Tibial nerve (tissue), 4 donors: ENCODE data around the gene KIRREL3. TPM values are rescaled to one million over a fixed set of nuclear protein-coding genes. Genes with fewer than 3 reads are reported as not detected.

ENCODE experiments used
- DNase-seq, 2 donors: peaks; one replicate each; pipeline ENCODE4 v3.0.0-alpha.2; 2019; ENCODE audit warnings: low spot score in 2 of 2
- H3K27ac ChIP-seq, 4 donors: fragments of 200-600 bp; sonication (generic) in 3 of 4; one replicate each; pipeline ENCODE4 v1.5.1; 2017 to 2019; ENCODE audit warnings: mild to moderate bottlenecking in 1 of 4
- H3K27me3 ChIP-seq, 2 donors: fragments of 200-600 bp; sonication (generic) in 1 of 2; one replicate each; pipeline versions ENCODE4 v1.5.1 to v1.6.0; 2017 to 2019
- H3K36me3 ChIP-seq, 3 donors: fragments of 200-600 bp; sonication (generic); one replicate each; pipeline ENCODE4 v1.5.1; 2018 to 2019
- H3K4me1 ChIP-seq, 4 donors: fragments of 200-600 bp; sonication (generic) in 3 of 4; one replicate each; pipeline ENCODE4 v1.5.1; 2017 to 2019
- H3K4me3 ChIP-seq, 4 donors: fragments of 200-600 bp; sonication (generic) in 3 of 4; one replicate each; pipeline ENCODE4 v1.5.1; 2017 to 2019; ENCODE audit warnings: mild to moderate bottlenecking in 1 of 4, moderate library complexity in 1 of 4
- H3K9me3 ChIP-seq, 4 donors: fragments of 200-600 bp; sonication (generic) in 3 of 4; one replicate each; pipeline ENCODE4 v1.5.1; 2017 to 2019
- EP300 ChIP-seq, 2 donors: sonication (generic); formaldehyde crosslinking; IDR thresholded peaks; one replicate each; pipeline ENCODE4 v1.6.1; 2017; ENCODE audit warnings: antibody characterized with exemption in 2 of 2, mild to moderate bottlenecking in 1 of 2
- POLR2A ChIP-seq, 2 donors: fragments of 450-650 bp; IDR thresholded peaks; one replicate each; pipeline ENCODE4 v1.6.1; 2017; ENCODE audit warnings: antibody characterized with exemption in 2 of 2, mild to moderate bottlenecking in 2 of 2, moderate library complexity in 2 of 2
- WGBS, 2 donors: methylation state at CpG; one replicate each; pipeline ENCODE4 v1.1.5; 2018; 5-methylcytosine and 5-hydroxymethylcytosine counted together
- total RNA-seq, 4 donors: library from RNA; depleted of rRNA; stranded (reverse); fragments of >200 nt; gene quantifications; one replicate each; pipeline ENCODE4 v1.1.0, GENCODE V29; 2016
- TF ChIP-seq, protein P1 (sequence below), 5 experiments: fragments of 200-600 bp in 3 of 5; fragments of 450-650 bp in 2 of 5; sonication (generic) in 3 of 5; IDR thresholded peaks; one replicate each; pipeline ENCODE4 v1.5.1; 2016 to 2019; ENCODE audit warnings: antibody characterized with exemption in 5 of 5, mild to moderate bottlenecking in 3 of 5, moderate library complexity in 2 of 5

The KIRREL3 gene
- total RNA-seq, 4 donors from 2014 or later, result not detected

DNA sequence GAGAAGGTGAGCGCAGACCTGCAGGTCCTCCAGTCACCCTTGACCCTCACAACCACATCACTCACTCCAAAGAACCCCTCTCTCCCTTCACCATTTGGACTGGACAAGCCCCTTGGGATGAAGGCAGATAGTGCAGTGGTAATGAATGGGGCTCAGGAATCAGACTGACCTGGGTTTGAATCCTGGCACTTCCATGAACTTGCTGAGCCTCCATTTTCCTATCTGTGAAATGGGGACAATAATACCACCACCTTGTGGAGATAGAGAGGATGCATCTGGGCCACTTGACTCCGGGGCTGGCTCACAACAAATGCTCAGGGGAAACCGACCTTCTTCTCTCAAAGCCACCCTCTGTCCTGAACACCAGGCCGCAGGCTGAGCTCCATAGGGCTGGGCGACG is 467.0 kb downstream of the KIRREL3 start:
- H3K36me3 ChIP-seq, result no peaks in the 10 kb centered on the region
- no peaks in the 10 kb centered on the region for H3K27me3 ChIP-seq
- no peak overlapping the region for H3K4me3 ChIP-seq
- no peak overlapping the region for H3K27ac ChIP-seq
- no peaks in the 10 kb centered on the region for H3K9me3 ChIP-seq
- 76 to 94% methylated on average over 6 of the region's 6 CpGs for WGBS, 2 donors
- no peaks in the 10 kb centered on the region for H3K4me1 ChIP-seq
- TF ChIP-seq POLR2A (IDR thresholded peaks at IDR 0.05) (no peak), EP300 (IDR thresholded peaks at IDR 0.05) (no peak)
- TF ChIP-seq, protein P1, sequence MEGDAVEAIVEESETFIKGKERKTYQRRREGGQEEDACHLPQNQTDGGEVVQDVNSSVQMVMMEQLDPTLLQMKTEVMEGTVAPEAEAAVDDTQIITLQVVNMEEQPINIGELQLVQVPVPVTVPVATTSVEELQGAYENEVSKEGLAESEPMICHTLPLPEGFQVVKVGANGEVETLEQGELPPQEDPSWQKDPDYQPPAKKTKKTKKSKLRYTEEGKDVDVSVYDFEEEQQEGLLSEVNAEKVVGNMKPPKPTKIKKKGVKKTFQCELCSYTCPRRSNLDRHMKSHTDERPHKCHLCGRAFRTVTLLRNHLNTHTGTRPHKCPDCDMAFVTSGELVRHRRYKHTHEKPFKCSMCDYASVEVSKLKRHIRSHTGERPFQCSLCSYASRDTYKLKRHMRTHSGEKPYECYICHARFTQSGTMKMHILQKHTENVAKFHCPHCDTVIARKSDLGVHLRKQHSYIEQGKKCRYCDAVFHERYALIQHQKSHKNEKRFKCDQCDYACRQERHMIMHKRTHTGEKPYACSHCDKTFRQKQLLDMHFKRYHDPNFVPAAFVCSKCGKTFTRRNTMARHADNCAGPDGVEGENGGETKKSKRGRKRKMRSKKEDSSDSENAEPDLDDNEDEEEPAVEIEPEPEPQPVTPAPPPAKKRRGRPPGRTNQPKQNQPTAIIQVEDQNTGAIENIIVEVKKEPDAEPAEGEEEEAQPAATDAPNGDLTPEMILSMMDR (IDR thresholded peaks at IDR 0.05), result no peak
- DNase-seq, result no peak

DNA sequence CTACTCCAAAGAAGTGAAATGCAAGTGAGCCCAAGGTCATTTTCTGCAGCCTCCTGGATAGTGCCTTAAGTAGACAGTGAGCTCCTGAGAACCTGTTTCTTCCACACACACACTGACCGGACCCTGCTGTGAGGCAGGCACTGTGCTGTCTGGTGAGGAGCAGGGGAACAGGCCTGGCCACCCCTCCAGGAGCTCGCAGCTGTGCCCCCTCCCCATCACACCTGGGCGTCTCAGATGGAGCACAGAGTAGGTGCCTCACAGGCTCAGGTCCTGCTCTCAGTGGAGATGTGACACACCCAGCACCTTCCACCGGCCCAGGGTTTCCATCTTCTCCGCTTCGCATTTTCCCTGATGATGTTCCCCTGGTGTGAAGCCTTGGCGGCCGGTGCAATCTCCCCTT is 470.2 kb downstream of the KIRREL3 start:
- H3K27me3 ChIP-seq, result peaks cover 0 to 12% of the 10 kb centered on the region in 2 donors
- no peak for DNase-seq
- H3K27ac ChIP-seq, result no peak overlapping the region
- H3K36me3 ChIP-seq, result no peaks in the 10 kb centered on the region
- 91 to 94% methylated on average over 8 of the region's 8 CpGs for WGBS, 2 donors
- TF ChIP-seq POLR2A (IDR thresholded peaks at IDR 0.05), result no peak
- TF ChIP-seq, protein P1 (IDR thresholded peaks at IDR 0.05), result no peak
- TF ChIP-seq EP300 (IDR thresholded peaks at IDR 0.05), result no peak
- H3K4me1 ChIP-seq, result no peaks in the 10 kb centered on the region
- no peaks in the 10 kb centered on the region for H3K9me3 ChIP-seq
- no peak overlapping the region for H3K4me3 ChIP-seq

DNA sequence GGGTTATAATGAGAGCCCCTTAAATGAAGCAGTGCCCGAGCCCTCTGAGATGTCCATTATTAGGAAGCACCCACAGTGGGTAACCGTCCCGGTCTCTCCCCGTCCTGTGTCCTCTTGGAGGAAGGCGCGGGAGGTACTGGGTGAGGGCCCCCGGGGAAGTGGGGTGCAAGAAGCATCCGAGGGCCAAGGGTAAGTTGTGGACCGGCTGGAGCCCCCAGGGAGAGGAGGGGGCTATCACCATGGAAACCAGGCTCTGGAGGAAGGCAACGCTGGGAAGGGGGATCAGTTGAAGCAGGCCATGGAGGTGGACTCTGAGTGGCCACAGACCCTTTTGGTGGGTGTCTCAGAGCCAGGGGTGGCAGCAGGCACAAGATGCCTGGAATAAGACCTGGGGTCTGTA is 471.5 kb downstream of the KIRREL3 start:
- TF ChIP-seq POLR2A (IDR thresholded peaks at IDR 0.05) (no peak), EP300 (IDR thresholded peaks at IDR 0.05) (no peak)
- TF ChIP-seq, protein P1 (IDR thresholded peaks at IDR 0.05), result no peak
- H3K27me3 ChIP-seq, result peaks cover 0 to 12% of the 10 kb centered on the region in 2 donors
- DNase-seq, result no peak

DNA sequence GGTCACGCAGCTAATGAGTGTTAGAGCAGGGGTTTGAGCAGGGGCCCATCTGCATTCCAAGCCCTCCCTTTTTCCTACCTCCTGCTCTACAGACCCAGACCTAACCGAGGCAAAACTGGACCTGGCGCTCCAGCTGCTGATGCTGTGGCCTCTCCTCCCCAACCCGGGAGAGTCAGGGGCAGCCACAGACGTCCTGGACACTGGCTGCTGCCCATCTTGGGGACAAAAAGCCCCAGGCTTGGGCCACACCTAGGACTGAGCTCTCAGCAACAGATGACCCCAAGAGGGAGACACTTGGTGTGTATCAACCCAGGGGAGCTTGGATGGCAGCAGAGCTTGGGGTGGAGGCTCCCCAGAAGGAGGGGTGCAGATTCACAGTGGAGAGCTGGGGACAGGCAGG is 472.5 kb downstream of the KIRREL3 start:
- no peak overlapping the region for H3K4me3 ChIP-seq
- no peak overlapping the region for H3K27ac ChIP-seq
- WGBS, 2 donors, result 63 to 64% methylated on average over 5 of the region's 5 CpGs
- H3K4me1 ChIP-seq, result no peaks in the 10 kb centered on the region
- H3K9me3 ChIP-seq, result no peaks in the 10 kb centered on the region
- no peak for DNase-seq
- H3K36me3 ChIP-seq, result no peaks in the 10 kb centered on the region
- peaks cover 0 to 12% of the 10 kb centered on the region in 2 donors for H3K27me3 ChIP-seq
- TF ChIP-seq, protein P1 (IDR thresholded peaks at IDR 0.05), result no peak
- TF ChIP-seq EP300 (IDR thresholded peaks at IDR 0.05) (no peak), POLR2A (IDR thresholded peaks at IDR 0.05) (no peak)

More for the DNA sequence above, 471.5 kb downstream of the KIRREL3 start:
- WGBS, 2 donors, result 66 to 68% methylated on average over 10 of the region's 10 CpGs
- no peak overlapping the region for H3K4me3 ChIP-seq
- no peak overlapping the region for H3K27ac ChIP-seq
- H3K36me3 ChIP-seq, result no peaks in the 10 kb centered on the region
- no peaks in the 10 kb centered on the region for H3K4me1 ChIP-seq
- H3K9me3 ChIP-seq, result no peaks in the 10 kb centered on the region

DNA sequence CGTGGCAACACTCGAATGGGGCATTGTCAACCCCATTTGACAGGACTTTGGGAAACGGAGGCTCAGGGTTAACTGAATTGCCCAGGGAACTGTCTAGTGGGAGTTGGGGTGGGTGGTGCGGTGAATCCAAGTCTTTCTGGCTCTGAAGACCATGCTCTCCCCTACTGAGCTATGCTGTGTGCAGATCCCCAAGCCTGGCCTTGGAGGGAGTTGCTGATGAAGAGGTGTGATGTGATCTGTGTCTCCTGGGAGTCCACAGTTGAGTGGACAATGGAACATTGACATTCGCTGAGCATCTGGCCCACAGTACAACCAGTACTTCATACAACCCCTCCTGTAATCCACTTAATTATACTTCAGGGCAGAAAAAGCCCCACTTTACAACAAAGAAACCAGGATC is 472.9 kb downstream of the KIRREL3 start:
- WGBS, 2 donors, result 62 to 72% methylated on average over 5 of the region's 5 CpGs
- TF ChIP-seq, protein P1 (IDR thresholded peaks at IDR 0.05), result no peak
- TF ChIP-seq EP300 (IDR thresholded peaks at IDR 0.05), result no peak
- H3K36me3 ChIP-seq, result no peaks in the 10 kb centered on the region

More for the DNA sequence above, 472.9 kb downstream of the KIRREL3 start:
- Histone ChIP-seq H3K4me1 (no peaks in the 10 kb centered on the region), H3K4me3 (no peak overlapping the region), H3K27ac (no peak overlapping the region), H3K27me3 (peaks cover 0 to 12% of the 10 kb centered on the region in 2 donors), H3K9me3 (no peaks in the 10 kb centered on the region)
- no peak for DNase-seq
